ENCODE measurements around the gene RAB11FIP3. TPM values are rescaled to one million over a fixed set of nuclear protein-coding genes. Genes with fewer than 3 reads are reported as not detected.

The RAB11FIP3 gene
- total RNA-seq, 1 donor, result 14.7 TPM

DNA sequence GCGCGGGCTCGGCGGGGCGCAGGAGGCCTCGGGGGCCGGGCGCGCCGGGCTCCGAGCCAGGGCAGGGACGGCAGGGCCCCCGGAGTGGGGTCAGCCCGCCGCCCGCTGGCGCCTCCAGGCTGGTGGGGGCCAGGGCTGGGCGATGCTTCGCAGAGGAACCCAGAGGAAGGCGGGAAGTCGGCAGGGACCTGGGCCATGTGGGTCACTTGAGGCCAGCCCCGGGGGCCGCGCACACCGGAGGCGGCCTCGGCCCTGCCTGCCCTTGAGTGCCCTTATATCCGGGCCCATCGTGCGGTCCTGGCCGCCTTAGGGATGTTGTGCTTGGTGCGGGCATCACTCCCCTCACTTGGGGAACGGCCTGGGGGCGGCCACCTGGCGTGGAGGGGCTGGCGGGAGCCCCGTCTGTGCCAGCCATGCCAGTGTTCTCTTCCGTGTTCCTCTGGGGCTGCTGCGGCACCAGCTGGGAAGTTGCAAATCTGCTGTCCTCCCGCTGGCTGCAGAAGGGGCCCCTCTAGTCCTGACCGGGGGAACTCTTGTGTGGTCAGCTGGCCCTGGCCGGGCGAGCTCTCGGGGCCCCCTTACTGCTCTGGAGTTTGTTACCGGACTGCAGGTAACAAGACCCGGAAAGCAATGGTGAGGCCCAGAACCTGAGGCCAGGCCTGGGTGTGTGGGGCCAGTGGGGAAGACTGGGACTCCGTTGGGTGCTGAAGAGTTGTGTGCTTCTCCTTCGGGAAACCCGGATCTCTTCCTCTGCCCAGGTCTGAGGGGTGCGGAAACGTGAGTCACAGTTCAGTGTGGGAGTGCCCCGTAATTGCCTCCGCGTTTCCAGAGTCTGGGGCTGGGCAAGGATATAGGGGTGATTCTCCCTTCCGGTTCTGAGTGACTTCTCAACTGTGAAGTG lies 102.9 kb downstream of the RAB11FIP3 start:
- H3K4me3 ChIP-seq (ENCODE audit: low read depth, low read length), result peak overlapping the region; percentile 79
- DNase-seq (ENCODE audit: low read depth), result peak; percentile 66
- TF ChIP-seq, protein P1, sequence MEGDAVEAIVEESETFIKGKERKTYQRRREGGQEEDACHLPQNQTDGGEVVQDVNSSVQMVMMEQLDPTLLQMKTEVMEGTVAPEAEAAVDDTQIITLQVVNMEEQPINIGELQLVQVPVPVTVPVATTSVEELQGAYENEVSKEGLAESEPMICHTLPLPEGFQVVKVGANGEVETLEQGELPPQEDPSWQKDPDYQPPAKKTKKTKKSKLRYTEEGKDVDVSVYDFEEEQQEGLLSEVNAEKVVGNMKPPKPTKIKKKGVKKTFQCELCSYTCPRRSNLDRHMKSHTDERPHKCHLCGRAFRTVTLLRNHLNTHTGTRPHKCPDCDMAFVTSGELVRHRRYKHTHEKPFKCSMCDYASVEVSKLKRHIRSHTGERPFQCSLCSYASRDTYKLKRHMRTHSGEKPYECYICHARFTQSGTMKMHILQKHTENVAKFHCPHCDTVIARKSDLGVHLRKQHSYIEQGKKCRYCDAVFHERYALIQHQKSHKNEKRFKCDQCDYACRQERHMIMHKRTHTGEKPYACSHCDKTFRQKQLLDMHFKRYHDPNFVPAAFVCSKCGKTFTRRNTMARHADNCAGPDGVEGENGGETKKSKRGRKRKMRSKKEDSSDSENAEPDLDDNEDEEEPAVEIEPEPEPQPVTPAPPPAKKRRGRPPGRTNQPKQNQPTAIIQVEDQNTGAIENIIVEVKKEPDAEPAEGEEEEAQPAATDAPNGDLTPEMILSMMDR (IDR thresholded peaks at IDR 0.05; ENCODE audit: insufficient read depth, low read length), result no peak

DNA sequence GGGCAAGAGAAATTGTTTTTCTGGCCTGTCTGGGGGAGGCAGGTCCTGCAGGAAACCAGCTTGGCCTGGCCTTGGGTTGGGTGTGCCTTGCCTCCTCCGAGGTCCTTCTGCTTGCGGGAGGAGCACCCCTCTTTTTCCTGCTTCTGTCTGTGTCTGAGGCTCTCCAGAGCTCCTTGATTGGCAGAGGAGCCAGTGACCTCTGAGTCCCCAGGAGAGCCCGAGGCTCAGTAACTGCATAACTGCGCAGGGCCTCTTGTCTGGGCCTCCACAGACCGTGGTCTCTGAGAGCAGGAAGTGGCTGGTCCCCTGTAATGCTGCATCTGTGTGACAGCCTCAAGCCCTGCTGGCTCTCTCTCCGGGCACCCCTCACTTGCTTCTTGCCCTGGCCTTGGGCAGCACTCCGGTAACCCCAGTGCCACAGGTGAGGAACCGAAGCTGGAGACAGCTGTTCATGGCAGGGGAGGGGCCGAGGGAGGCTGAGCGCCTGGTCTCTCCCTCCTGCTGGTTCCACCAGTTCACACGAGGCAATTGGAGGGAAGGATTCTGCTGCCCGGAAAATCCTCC lies 103.6 kb downstream of the RAB11FIP3 start:
- no peak for DNase-seq (ENCODE audit: low read depth)
- H3K4me3 ChIP-seq (ENCODE audit: low read depth, low read length), result peak overlapping the region; percentile 79
- TF ChIP-seq, protein P1 (IDR thresholded peaks at IDR 0.05; ENCODE audit: insufficient read depth, low read length), result no peak

DNA sequence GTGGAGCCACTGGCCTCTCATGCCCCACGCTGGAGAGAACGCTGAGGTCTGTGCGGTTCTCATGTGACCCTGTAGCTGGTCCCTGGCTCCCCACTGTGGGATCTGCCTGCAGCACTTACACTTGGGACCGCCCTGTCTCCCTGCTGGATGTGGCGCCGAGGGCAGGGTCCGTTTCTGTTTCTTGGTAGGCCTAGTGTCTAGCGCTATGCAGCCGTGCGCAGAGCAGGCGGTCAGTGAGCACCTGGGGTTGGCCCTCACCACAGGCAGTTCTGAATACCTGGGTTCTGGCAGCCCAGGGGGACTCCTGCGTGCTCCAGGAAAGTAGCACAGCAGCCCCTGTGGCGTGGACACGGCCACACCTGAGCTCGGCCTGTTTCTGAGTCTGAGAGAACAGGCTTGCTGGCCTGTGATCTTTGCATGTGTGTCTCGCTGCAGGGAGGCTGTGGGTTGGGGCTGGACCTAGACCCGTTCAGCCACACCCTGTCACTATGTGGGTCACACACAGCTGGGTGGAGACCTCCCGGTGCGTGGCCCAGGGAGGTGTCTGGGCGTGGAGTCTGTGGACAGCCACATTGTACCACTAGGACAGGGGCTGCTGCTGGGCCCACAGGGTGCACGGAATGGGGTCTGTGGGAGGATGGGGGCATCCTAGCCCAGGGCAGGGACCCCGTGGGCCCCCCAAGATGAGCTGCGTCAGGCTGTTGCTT lies 104.8 kb downstream of the RAB11FIP3 start:
- no peak for DNase-seq (ENCODE audit: low read depth)
- TF ChIP-seq, protein P1 (IDR thresholded peaks at IDR 0.05; ENCODE audit: insufficient read depth, low read length), result no peak
- peak overlapping the region; percentile 79 for H3K4me3 ChIP-seq (ENCODE audit: low read depth, low read length)

DNA sequence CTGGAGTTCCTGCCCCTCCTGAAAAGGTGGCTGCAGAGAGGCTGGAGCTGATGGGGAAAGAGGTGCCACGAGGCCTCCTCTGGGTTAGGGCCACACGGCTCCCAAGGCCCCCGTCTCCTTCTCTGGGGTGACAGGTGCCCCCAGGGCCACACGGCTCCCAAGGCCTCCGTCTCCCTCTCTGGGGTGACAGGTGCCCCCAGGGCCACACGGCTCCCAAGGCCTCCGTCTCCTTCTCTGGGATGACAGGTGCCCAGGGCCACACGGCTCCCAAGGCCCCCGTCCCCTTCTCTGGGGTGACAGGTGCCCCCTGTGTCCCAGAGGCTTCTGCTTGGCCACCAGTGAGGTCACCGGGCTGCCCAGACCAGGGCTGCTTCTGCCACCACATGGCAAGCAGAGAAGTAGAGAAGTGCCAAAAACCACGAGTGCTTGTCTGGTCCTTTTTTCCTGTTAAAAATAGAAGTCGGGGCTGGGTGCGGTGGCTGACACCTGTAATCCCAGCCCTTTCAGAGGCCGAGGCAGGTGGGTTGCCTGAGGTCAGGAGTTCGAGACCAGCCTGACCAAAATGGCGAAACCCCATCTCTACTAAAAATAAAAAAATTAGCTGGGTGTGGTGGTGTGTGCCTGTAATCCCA lies 106.2 kb downstream of the RAB11FIP3 start:
- TF ChIP-seq, protein P1 (IDR thresholded peaks at IDR 0.05; ENCODE audit: insufficient read depth, low read length), result no peak

DNA sequence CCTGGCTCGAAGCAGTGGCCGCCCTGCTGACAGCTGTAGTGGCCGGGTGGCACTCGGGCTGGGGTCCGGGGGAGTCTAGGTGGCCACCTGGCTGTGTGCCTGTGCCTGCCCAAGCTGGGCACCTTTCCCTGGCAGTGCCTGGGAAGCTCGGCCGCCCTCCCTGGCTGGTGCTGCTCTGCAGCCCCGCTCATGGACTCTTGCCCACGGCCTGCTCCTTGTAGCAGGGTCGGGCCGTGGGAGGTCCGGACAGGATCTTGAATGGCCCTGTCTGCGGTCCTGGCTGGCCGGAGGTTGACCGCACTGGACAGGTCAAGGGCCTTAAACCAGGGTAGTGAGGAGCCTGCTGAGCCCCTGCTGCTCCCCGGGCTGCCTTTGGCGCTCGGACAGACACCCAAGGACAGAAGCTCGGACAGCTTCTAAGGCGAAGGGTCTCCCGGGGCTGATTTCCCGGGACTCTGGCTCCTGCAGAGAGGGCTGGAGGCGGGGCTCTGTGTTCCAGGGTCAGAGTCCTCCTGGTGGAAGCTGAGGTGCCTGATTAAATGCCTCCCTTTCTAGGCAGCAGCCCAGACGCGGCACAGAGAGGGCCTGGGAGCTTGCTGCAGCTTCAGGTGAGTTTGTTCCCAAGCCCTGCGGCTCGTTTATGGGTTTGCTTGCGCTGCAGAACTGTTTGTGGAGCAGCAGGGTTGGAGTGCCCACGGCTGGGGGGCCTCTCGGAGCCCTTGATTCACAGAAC lies 108.1 kb downstream of the RAB11FIP3 start:
- no peak for DNase-seq (ENCODE audit: low read depth)
- no peak overlapping the region for H3K4me3 ChIP-seq (ENCODE audit: low read depth, low read length)
- TF ChIP-seq, protein P1 (IDR thresholded peaks at IDR 0.05; ENCODE audit: insufficient read depth, low read length), result no peak

More for the DNA sequence above, 106.2 kb downstream of the RAB11FIP3 start:
- no peak for DNase-seq (ENCODE audit: low read depth)
- H3K4me3 ChIP-seq (ENCODE audit: low read depth, low read length), result no peak overlapping the region

DNA sequence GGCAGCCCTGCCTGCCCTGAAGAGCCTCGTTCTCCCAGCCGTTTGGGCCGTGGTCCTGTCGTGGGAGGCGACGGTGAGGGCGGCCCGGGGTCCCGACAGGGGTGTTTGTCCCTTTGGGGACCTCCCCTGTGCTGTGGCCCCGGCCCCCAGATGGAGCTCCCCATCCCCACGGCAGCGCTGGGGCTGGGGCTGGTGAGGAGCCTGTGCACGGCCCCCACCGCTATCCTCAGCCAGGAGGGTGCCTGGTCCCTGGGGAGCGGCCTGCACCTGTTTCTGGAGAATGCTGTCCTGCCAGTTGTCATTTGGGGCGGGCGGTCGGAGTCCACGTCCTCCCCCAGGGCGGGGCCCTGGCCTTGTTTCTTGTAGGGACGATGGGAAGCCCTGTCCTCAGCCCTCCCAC lies 108.7 kb downstream of the RAB11FIP3 start:
- no peak overlapping the region for H3K4me3 ChIP-seq (ENCODE audit: low read depth, low read length)
- no peak for DNase-seq (ENCODE audit: low read depth)
- TF ChIP-seq, protein P1 (IDR thresholded peaks at IDR 0.05; ENCODE audit: insufficient read depth, low read length), result no peak

All from fibroblast of the aortic adventitia (primary cell).